Ishikawa (cell line): ENCODE measurements around the gene SIRT3.

ENCODE experiments used
- CEBPB ChIP-seq: IDR thresholded peaks from 2 replicates; pipeline ENCODE4 v1.6.1; 2012
- CREB1 ChIP-seq: IDR thresholded peaks from 2 replicates; pipeline ENCODE4 v1.6.1; 2012; ENCODE audit warnings: low read depth
- EGR1 ChIP-seq: IDR thresholded peaks from 2 replicates; pipeline ENCODE4 v1.6.1; 2012
- EP300 ChIP-seq: IDR thresholded peaks from 2 replicates; pipeline ENCODE4 v1.6.1; 2012; ENCODE audit warnings: borderline replicate concordance
- FOXM1 ChIP-seq: IDR thresholded peaks from 2 replicates; pipeline ENCODE4 v1.6.1; 2012; ENCODE audit warnings: low read depth, borderline replicate concordance
- MAX ChIP-seq: IDR thresholded peaks from 2 replicates; pipeline ENCODE4 v1.6.1; 2012
- NFIC ChIP-seq: IDR thresholded peaks from 2 replicates; pipeline ENCODE4 v1.6.1; 2012
- RAD21 ChIP-seq: IDR thresholded peaks from 2 replicates; pipeline ENCODE4 v1.6.1; 2012; ENCODE audit warnings: low read depth
- REST ChIP-seq: IDR thresholded peaks from 2 replicates; pipeline ENCODE4 v1.6.1; 2012; ENCODE audit warnings: low read depth, mild to moderate bottlenecking
- TAF1 ChIP-seq: IDR thresholded peaks from 2 replicates; pipeline ENCODE4 v1.6.1; 2012; ENCODE audit warnings: low read depth, mild to moderate bottlenecking
- TCF12 ChIP-seq: IDR thresholded peaks from 2 replicates; pipeline ENCODE4 v1.6.1; 2012; ENCODE audit warnings: low read depth
- TEAD4 ChIP-seq: IDR thresholded peaks from 2 replicates; pipeline ENCODE4 v1.6.1; 2012
- YY1 ChIP-seq: IDR thresholded peaks from 2 replicates; pipeline ENCODE4 v1.6.1; 2012; ENCODE audit warnings: low read depth
- ZBTB7A ChIP-seq: IDR thresholded peaks from 2 replicates; pipeline ENCODE4 v1.6.1; 2012; ENCODE audit warnings: low read depth
- TF ChIP-seq, protein P1 (sequence below): IDR thresholded peaks from 2 replicates; pipeline ENCODE4 v1.6.1; 2012

The SIRT3 gene

DNA sequence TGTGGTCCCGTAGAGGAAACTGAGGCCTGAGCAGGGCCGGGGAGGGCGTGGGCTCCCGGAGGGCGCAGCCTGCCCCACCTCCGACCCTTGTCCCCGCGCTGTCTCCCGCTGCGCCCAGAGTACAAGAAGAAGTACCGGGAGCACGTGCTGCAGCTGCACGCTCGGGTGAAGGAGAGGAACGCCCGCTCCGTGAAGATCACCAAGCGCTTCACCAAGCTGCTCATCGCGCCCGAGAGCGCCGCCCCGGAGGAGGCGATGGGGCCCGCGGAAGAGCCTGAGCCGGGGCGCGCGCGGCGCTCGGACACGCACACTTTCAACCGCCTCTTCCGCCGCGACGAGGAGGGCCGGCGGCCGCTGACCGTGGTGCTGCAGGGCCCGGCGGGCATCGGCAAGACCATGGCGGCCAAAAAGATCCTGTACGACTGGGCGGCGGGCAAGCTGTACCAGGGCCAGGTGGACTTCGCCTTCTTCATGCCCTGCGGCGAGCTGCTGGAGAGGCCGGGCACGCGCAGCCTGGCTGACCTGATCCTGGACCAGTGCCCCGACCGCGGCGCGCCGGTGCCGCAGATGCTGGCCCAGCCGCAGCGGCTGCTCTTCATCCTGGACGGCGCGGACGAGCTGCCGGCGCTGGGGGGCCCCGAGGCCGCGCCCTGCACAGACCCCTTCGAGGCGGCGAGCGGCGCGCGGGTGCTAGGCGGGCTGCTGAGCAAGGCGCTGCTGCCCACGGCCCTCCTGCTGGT, 44.0 kb upstream of the SIRT3 start:
- TF ChIP-seq MAX: peak; percentile 82
- peak; percentile 88 for TF ChIP-seq REST
- TF ChIP-seq, protein P1, sequence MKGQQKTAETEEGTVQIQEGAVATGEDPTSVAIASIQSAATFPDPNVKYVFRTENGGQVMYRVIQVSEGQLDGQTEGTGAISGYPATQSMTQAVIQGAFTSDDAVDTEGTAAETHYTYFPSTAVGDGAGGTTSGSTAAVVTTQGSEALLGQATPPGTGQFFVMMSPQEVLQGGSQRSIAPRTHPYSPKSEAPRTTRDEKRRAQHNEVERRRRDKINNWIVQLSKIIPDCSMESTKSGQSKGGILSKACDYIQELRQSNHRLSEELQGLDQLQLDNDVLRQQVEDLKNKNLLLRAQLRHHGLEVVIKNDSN: 0 out of 2 replicates have a peak, but pooled peaks have one; percentile 19
- no peak for TF ChIP-seq CREB1

- TF ChIP-seq ZBTB7A (peak; percentile 60; the same call in 1 of the 2 replicates), EGR1 (no peak)
These were observed 43.2 kb upstream of the SIRT3 start for GRCh38 chr11:279040-279965.

DNA sequence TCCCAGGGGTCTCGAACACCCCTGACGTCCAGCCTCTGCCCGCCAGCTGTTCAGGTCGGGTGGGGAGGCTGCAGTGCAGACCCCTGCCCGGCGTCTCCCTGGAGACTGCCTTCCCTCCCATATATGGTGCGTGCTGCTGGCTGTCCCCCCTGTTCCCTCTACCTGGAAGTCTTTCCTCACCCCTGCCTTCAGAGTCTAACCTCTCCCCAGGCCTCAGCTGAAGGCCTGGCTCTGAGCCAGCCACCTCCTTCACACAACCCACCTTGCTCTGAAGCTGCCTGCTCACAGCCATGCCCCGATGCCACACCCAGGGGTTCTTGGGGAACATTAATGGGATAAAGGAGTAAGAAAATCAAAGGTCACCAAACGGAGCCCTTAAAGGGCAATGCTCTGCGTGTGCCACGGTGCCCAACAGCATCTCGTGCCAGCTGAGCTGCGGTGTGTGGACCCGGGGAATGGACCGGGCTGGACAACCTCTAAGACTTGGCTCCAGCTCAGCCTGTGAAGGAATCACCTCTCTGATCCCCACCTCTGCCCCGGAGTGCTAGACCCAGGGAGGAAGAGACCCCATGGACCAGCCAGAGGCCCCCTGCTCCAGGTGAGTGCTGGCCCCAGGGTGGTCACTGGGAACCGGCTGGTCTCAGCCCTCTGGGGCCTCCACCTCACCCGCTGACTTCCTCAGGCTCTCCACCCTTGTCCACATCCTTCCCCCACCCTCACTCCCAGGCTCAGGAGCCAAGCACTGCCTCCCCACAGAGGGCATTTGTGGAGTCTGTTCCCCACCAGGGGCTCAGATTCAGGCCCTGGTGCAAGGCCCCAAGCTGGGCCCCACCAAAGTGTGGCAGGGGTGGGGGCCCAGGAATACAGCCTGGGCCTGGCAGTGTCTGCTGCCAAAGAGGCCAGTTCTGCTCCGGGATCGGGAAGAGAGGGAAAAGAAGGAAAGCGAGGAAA, 42.1 kb upstream of the SIRT3 start, which contains the start of gene NLRP6:
Gene NLRP6, plus strand, starts transcription at position 407 of the 951 bp plus-strand sequence. Its CDS starts 163 bp downstream, at position 570.
- TF ChIP-seq TCF12 (no peak), REST (no peak), ZBTB7A (no peak), EP300 (no peak), RAD21 (no peak), FOXM1 (no peak), CREB1 (no peak), TEAD4 (no peak), EGR1 (no peak), CEBPB (no peak), YY1 (no peak)
- TF ChIP-seq, protein P1: no peak

- TF ChIP-seq CREB1 (no peak), EGR1 (no peak), TEAD4 (no peak), YY1 (no peak), EP300 (no peak), NFIC (no peak), TAF1 (no peak), TCF12 (no peak), REST (no peak), RAD21 (no peak), CEBPB (no peak), ZBTB7A (no peak), FOXM1 (no peak), MAX (no peak)
- TF ChIP-seq, protein P1: no peak
These were observed 40.1 kb upstream of the SIRT3 start for GRCh38 chr11:276219-276618.
